Measurements from ENCODE around the gene OR10J1. TPM values are rescaled to one million over a fixed set of nuclear protein-coding genes. Genes with fewer than 3 reads are reported as not detected.
"Not testable (repeated sequence)": the region's sequence is repeated elsewhere in the genome, so short reads cannot be mapped to it uniquely, and the experiment has no call there.

Gene OR10J1
- total and polyA plus RNA-seq, 7 experiments from 2014 or later, result not detected

DNA sequence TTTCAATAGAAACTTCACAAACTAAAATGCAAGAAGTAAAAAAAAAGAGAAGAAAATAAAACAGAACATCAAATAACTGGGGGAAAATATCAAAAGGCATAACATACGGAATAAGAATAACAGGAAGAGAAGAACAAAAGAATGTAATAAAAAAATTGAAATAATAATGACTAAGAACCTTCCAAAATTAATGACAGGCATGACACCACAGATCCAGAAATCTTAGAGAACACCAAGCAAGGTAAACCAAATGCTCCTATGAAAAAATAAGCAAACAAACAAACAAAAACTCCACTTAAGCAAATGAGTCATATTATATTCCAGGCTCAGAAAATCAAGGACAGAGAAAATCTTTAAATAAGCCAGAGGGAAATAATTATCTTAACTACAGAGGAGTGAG, 8.7 kb downstream of the OR10J1 start:
- H3K9me3 Mint-ChIP-seq, result peaks cover 0 to 47% (median 16%) of the 10 kb centered on the region in 11 donors
- ATAC-seq (no peak), DNase-seq (no peak)
- Histone ChIP-seq H3K27ac (ENCODE audit: low read depth, low read length) (no peak overlapping the region), H3K4me1 (ENCODE audit: control insufficient read depth in 2 of 2, insufficient read depth in 2 of 2, low read length in 2 of 2) (no peaks in the 10 kb centered on the region), H3K27me3 (ENCODE audit: control insufficient read depth in 2 of 2, insufficient read depth in 2 of 2, low read length in 2 of 2) (no peaks in the 10 kb centered on the region), H3K36me3 (ENCODE audit: control insufficient read depth in 2 of 3, insufficient read depth in 3 of 3, low read length in 3 of 3) (no peaks in the 10 kb centered on the region), H3K4me3 (ENCODE audit: low read length) (no peak overlapping the region), H3K9me3 (ENCODE audit: control insufficient read depth in 2 of 3, low read length in 3 of 3) (no peaks in the 10 kb centered on the region)
- no peaks in the 10 kb centered on the region for H3K4me1 Mint-ChIP-seq
- no peak overlapping the region for H3K4me3 Mint-ChIP-seq
- intact Hi-C loops (cut with micrococcal nuclease), result no loop called here
- ChIA-PET POLR2A (no interaction called here), CTCF (no interaction called here)
- peaks cover 0 to 5% (median 0%) of the 10 kb centered on the region in 5 donors for H3K36me3 Mint-ChIP-seq
- H3K27ac Mint-ChIP-seq, result no peak overlapping the region
- H3K27me3 Mint-ChIP-seq, result peaks cover 0 to 16% (median 5%) of the 10 kb centered on the region in 5 donors

DNA sequence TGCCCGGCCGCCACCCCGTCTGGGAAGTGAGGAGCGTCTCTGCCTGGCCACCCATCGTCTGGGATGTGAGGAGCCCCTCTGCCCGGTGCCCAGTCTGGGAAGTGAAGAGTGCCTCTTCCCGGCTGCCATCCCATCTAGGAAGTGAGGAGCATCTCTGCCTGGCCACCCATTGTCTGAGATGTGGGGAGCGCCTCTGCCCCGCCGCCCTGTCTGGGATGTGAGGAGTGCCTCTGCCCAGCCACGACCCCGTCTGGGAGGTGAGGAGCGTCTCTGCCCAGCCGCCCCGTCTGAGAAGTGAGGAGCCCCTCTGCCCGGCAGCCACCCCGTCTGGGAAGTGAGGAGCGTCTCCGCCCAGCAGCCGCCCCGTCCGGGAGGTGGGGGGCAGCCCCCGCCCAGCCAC, 10.1 kb downstream of the OR10J1 start:
- intact Hi-C loops (cut with micrococcal nuclease); ATAC-seq; DNase-seq; H3K27me3 ChIP-seq (ENCODE audit: control insufficient read depth in 2 of 2, insufficient read depth in 2 of 2, low read length in 2 of 2); H3K27ac ChIP-seq (ENCODE audit: low read depth, low read length); CTCF ChIA-PET; H3K4me3 Mint-ChIP-seq; H3K27ac Mint-ChIP-seq; H3K36me3 Mint-ChIP-seq; H3K4me3 ChIP-seq (ENCODE audit: low read length); H3K4me1 ChIP-seq (ENCODE audit: control insufficient read depth in 2 of 2, insufficient read depth in 2 of 2, low read length in 2 of 2); POLR2A ChIA-PET; H3K4me1 Mint-ChIP-seq; H3K9me3 ChIP-seq (ENCODE audit: control insufficient read depth in 2 of 3, low read length in 3 of 3); H3K36me3 ChIP-seq (ENCODE audit: control insufficient read depth in 2 of 3, insufficient read depth in 3 of 3, low read length in 3 of 3): not testable (repeated sequence)
- H3K9me3 Mint-ChIP-seq, result peaks cover 3 to 54% (median 16%) of the 10 kb centered on the region in 11 donors
- H3K27me3 Mint-ChIP-seq, result peaks cover 0 to 13% (median 10%) of the 10 kb centered on the region in 5 donors

DNA sequence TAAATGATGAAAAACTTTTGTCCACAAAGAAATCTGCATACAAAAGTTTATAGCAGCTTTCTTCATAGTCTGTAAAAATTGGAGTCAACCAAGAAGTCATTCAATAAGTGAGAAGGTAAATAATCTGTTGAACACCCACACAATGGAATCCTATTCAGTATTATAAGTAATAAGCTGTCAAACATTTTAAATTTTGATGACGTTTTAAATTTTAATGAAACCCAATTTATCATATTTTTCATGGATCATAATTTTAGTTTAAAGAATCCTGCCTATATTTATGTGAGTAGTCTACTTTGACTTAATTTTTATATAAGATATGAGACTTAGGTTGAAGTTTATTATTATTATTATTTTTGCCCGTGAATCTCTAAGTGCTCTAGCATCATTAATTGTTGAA, 20.0 kb downstream of the OR10J1 start:
- Histone ChIP-seq H3K27ac (ENCODE audit: low read depth, low read length) (no peak overlapping the region), H3K27me3 (ENCODE audit: control insufficient read depth in 2 of 2, insufficient read depth in 2 of 2, low read length in 2 of 2) (no peaks in the 10 kb centered on the region), H3K9me3 (ENCODE audit: control insufficient read depth in 2 of 3, low read length in 3 of 3) (peaks cover 0 to 3% (median 0%) of the 10 kb centered on the region in 3 experiments), H3K36me3 (ENCODE audit: control insufficient read depth in 2 of 3, insufficient read depth in 3 of 3, low read length in 3 of 3) (no peaks in the 10 kb centered on the region), H3K4me1 (ENCODE audit: control insufficient read depth in 2 of 2, insufficient read depth in 2 of 2, low read length in 2 of 2) (no peaks in the 10 kb centered on the region), H3K4me3 (ENCODE audit: low read length) (no peak overlapping the region)
- Mint-ChIP-seq H3K36me3 (peaks cover 0 to 6% (median 0%) of the 10 kb centered on the region in 5 donors), H3K4me1 (no peaks in the 10 kb centered on the region), H3K4me3 (no peak overlapping the region), H3K27ac (no peak overlapping the region), H3K27me3 (no peaks in the 10 kb centered on the region), H3K9me3 (peaks cover 0 to 31% (median 16%) of the 10 kb centered on the region in 11 donors)
- ChIA-PET CTCF (no interaction called here), POLR2A (no interaction called here)
- DNase-seq (no peak), ATAC-seq (no peak)
- intact Hi-C loops (cut with micrococcal nuclease), result no loop called here

DNA sequence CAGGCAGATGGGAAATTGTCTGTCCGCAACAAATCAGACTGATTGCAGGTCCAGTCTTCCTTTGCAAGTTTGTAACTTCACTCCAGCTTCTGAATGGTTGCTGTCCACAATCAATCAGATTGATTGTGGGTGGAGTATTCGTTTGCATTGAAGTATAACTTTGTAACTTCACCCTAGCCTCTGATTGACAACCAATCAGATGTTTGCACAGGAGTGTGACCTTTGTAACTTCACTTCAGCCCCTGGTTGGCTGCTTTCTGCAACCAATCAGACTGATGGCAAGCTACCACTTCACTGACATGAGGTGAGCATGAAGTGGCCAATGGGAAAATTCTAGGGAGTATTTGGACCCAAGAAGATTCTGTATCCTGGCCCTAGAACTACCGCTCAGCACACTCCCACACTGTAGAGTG, 25.7 kb downstream of the OR10J1 start:
- ATAC-seq (no peak), DNase-seq (no peak)
- no peak overlapping the region for H3K4me3 ChIP-seq (ENCODE audit: low read length)
- no peaks in the 10 kb centered on the region for H3K4me1 ChIP-seq (ENCODE audit: control insufficient read depth in 2 of 2, insufficient read depth in 2 of 2, low read length in 2 of 2)
- H3K27ac ChIP-seq (ENCODE audit: low read depth, low read length), result no peak overlapping the region
- ChIA-PET CTCF (no interaction called here), POLR2A (no interaction called here)
- Mint-ChIP-seq H3K4me3 (no peak overlapping the region), H3K27me3 (peaks cover 0 to 24% (median 18%) of the 10 kb centered on the region in 5 donors), H3K9me3 (peaks cover 0 to 27% (median 10%) of the 10 kb centered on the region in 11 donors), H3K27ac (no peak overlapping the region), H3K4me1 (no peaks in the 10 kb centered on the region), H3K36me3 (peaks cover 0 to 6% (median 0%) of the 10 kb centered on the region in 5 donors)
- intact Hi-C loops (cut with micrococcal nuclease), result no loop called here
- H3K36me3 ChIP-seq (ENCODE audit: control insufficient read depth in 2 of 3, insufficient read depth in 3 of 3, low read length in 3 of 3), result no peaks in the 10 kb centered on the region
- peaks cover 0 to 3% (median 0%) of the 10 kb centered on the region in 3 experiments for H3K9me3 ChIP-seq (ENCODE audit: control insufficient read depth in 2 of 3, low read length in 3 of 3)
- no peaks in the 10 kb centered on the region for H3K27me3 ChIP-seq (ENCODE audit: control insufficient read depth in 2 of 2, insufficient read depth in 2 of 2, low read length in 2 of 2)

DNA sequence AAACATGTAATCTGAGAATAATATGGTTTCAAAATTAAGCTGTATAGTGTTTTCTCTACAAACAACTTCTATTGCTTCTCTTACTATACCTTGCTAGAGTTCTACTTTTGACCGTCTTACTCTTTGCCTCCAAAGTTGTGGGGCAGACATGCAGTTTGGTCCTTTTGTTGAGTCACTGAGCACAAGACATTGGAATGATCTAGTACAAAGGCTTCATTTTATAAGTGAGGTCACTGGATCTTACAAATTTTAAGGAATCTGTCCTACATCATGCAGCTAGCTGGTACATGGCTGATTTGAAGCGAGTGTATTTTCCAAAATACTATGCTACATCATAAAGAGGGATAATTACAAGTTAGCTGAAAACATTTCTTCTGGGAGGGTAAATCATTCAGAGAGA, 28.8 kb downstream of the OR10J1 start:
- Mint-ChIP-seq H3K9me3 (peaks cover 0 to 10% (median 0%) of the 10 kb centered on the region in 11 donors), H3K4me1 (no peaks in the 10 kb centered on the region), H3K27ac (no peak overlapping the region), H3K36me3 (no peaks in the 10 kb centered on the region), H3K4me3 (no peak overlapping the region), H3K27me3 (peaks cover 0 to 39% (median 31%) of the 10 kb centered on the region in 5 donors)
- Histone ChIP-seq H3K4me3 (ENCODE audit: low read length) (no peak overlapping the region), H3K36me3 (ENCODE audit: control insufficient read depth in 2 of 3, insufficient read depth in 3 of 3, low read length in 3 of 3) (no peaks in the 10 kb centered on the region), H3K27me3 (ENCODE audit: control insufficient read depth in 2 of 2, insufficient read depth in 2 of 2, low read length in 2 of 2) (no peaks in the 10 kb centered on the region), H3K27ac (ENCODE audit: low read depth, low read length) (no peak overlapping the region), H3K9me3 (ENCODE audit: control insufficient read depth in 2 of 3, low read length in 3 of 3) (no peaks in the 10 kb centered on the region), H3K4me1 (ENCODE audit: control insufficient read depth in 2 of 2, insufficient read depth in 2 of 2, low read length in 2 of 2) (no peaks in the 10 kb centered on the region)
- no peak for ATAC-seq
- intact Hi-C loops (cut with micrococcal nuclease), result no loop called here
- POLR2A ChIA-PET, result no interaction called here
- no peak for DNase-seq
- CTCF ChIA-PET, result no interaction called here

DNA sequence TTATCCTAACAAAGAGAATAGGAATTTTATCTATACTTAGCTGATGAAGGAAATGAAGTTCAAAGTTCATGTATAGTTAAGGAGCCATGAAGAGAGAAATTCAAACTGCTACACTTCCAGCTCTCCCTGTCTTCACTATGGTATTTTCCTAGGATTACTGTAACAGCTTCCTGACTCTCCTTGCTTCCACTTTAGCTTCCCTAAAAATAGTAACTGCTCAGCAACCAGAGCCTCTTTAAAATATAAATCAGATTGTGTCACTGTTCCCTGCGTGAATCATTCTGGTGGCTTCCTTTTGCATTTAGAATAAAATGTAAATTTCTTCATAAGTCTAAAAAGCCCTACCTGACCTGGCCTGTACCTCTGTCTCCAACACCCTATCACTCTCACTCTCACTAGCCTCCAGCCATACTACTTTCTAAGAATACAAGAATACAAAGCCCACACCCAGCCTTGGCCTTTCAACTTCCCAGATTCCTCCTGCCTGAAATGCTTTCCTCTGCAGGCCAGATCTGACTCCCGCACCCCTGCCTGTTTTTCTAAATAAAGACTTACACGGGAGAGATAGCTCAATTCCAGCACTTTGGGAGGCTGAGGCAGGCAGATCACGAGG, 30.5 kb downstream of the OR10J1 start:
- no peaks in the 10 kb centered on the region for H3K36me3 Mint-ChIP-seq
- no peak overlapping the region for H3K27ac Mint-ChIP-seq
- H3K4me3 Mint-ChIP-seq, result no peak overlapping the region
- Histone ChIP-seq H3K27me3 (ENCODE audit: control insufficient read depth in 2 of 2, insufficient read depth in 2 of 2, low read length in 2 of 2) (no peaks in the 10 kb centered on the region), H3K9me3 (ENCODE audit: control insufficient read depth in 2 of 3, low read length in 3 of 3) (no peaks in the 10 kb centered on the region), H3K4me1 (ENCODE audit: control insufficient read depth in 2 of 2, insufficient read depth in 2 of 2, low read length in 2 of 2) (no peaks in the 10 kb centered on the region), H3K4me3 (ENCODE audit: low read length) (no peak overlapping the region), H3K36me3 (ENCODE audit: control insufficient read depth in 2 of 3, insufficient read depth in 3 of 3, low read length in 3 of 3) (no peaks in the 10 kb centered on the region), H3K27ac (ENCODE audit: low read depth, low read length) (no peak overlapping the region)
- ATAC-seq (no peak), DNase-seq (no peak)
- intact Hi-C loops (cut with micrococcal nuclease), result no loop called here
- peaks cover 0 to 41% (median 33%) of the 10 kb centered on the region in 5 donors for H3K27me3 Mint-ChIP-seq
- peaks cover 0 to 6% (median 0%) of the 10 kb centered on the region in 11 donors for H3K9me3 Mint-ChIP-seq
- POLR2A ChIA-PET, result no interaction called here
- CTCF ChIA-PET, result interaction anchor here (0.6 kb wide), 1 partner anchor 33 kb away, joined by 3 read pairs; no protein-coding TSS in a partner anchor
- H3K4me1 Mint-ChIP-seq, result no peaks in the 10 kb centered on the region

DNA sequence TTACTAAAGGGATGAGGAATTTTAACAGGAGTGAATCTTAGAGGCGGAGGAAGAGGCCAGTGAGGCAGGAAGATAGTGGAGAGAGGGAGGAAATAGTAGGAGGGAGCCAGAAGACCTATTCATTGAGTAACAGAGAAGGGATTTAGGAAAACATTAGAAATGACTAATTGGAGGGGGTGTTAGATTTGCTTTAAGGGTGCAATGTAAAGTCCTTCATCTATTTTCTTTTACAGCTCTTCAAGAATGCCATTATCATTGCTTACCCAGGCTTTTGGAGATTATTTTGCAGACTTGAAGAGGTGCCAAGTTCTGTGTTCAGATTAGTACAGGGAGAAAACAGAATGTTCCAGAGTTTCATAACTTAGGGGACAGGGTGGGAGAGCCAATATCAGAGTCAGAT, 33.8 kb downstream of the OR10J1 start:
- ChIA-PET CTCF (no interaction called here), POLR2A (no interaction called here)

More for the DNA sequence above, 33.8 kb downstream of the OR10J1 start:
- intact Hi-C loops (cut with micrococcal nuclease), result no loop called here
- ATAC-seq (no peak), DNase-seq (no peak)
- Mint-ChIP-seq H3K4me1 (no peaks in the 10 kb centered on the region), H3K27me3 (peaks cover 0 to 27% (median 17%) of the 10 kb centered on the region in 5 donors), H3K36me3 (no peaks in the 10 kb centered on the region), H3K4me3 (no peak overlapping the region), H3K27ac (no peak overlapping the region), H3K9me3 (peaks cover 0 to 6% (median 0%) of the 10 kb centered on the region in 11 donors)
- Histone ChIP-seq H3K4me1 (ENCODE audit: control insufficient read depth in 2 of 2, insufficient read depth in 2 of 2, low read length in 2 of 2) (no peaks in the 10 kb centered on the region), H3K27me3 (ENCODE audit: control insufficient read depth in 2 of 2, insufficient read depth in 2 of 2, low read length in 2 of 2) (no peaks in the 10 kb centered on the region), H3K9me3 (ENCODE audit: control insufficient read depth in 2 of 3, low read length in 3 of 3) (no peaks in the 10 kb centered on the region), H3K4me3 (ENCODE audit: low read length) (no peak overlapping the region), H3K27ac (ENCODE audit: low read depth, low read length) (no peak overlapping the region), H3K36me3 (ENCODE audit: control insufficient read depth in 2 of 3, insufficient read depth in 3 of 3, low read length in 3 of 3) (no peaks in the 10 kb centered on the region)

Data from naive thymus-derived CD4-positive, alpha-beta T cell (primary cell).